ENCODE results near the gene TSPAN14.

TSPAN14 gene

GRCh38 chr10:80567292-80567691 lies 113.2 kb downstream of the TSPAN14 start:
- no peaks in the 10 kb centered on the region for H3K9me3 ChIP-seq (ENCODE audit: low read length)
- H3K4me2 ChIP-seq (ENCODE audit: low read length), result no peak overlapping the region
- H4K20me1 ChIP-seq (ENCODE audit: insufficient read depth, low read length), result no peaks in the 10 kb centered on the region
- no peaks in the 10 kb centered on the region for H3K79me2 ChIP-seq (ENCODE audit: insufficient read depth, low read length)
- H3K4me1 ChIP-seq (ENCODE audit: insufficient read depth, low read length, severe bottlenecking), result no peaks in the 10 kb centered on the region
- no peak overlapping the region for H3K9ac ChIP-seq (ENCODE audit: low read length)
- H3K27me3 ChIP-seq (ENCODE audit: insufficient read depth, low read length), result peaks cover 3% of the 10 kb centered on the region; the same call in 1 of the 2 replicates
- H3K9me2 ChIP-seq (ENCODE audit: low read depth, low read length), result no peaks in the 10 kb centered on the region
- H3F3A ChIP-seq (ENCODE audit: insufficient read depth, low read length), result no peaks in the 10 kb centered on the region
- TF ChIP-seq, protein P1, sequence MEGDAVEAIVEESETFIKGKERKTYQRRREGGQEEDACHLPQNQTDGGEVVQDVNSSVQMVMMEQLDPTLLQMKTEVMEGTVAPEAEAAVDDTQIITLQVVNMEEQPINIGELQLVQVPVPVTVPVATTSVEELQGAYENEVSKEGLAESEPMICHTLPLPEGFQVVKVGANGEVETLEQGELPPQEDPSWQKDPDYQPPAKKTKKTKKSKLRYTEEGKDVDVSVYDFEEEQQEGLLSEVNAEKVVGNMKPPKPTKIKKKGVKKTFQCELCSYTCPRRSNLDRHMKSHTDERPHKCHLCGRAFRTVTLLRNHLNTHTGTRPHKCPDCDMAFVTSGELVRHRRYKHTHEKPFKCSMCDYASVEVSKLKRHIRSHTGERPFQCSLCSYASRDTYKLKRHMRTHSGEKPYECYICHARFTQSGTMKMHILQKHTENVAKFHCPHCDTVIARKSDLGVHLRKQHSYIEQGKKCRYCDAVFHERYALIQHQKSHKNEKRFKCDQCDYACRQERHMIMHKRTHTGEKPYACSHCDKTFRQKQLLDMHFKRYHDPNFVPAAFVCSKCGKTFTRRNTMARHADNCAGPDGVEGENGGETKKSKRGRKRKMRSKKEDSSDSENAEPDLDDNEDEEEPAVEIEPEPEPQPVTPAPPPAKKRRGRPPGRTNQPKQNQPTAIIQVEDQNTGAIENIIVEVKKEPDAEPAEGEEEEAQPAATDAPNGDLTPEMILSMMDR (IDR thresholded peaks at IDR 0.05; ENCODE audit: low read length), result no peak
- no peak for TF ChIP-seq EZH2 (IDR thresholded peaks at IDR 0.05; ENCODE audit: borderline replicate concordance, low read length)
- H3K36me3 ChIP-seq (ENCODE audit: insufficient read depth, low read length), result no peaks in the 10 kb centered on the region
- H3K4me3 ChIP-seq (ENCODE audit: low read depth, low read length, poor library complexity, severe bottlenecking), result no peak overlapping the region
- H2AFZ ChIP-seq (ENCODE audit: low read length), result no peak overlapping the region
- H3K27ac ChIP-seq (ENCODE audit: low read depth, low read length, poor library complexity, severe bottlenecking), result no peak overlapping the region

DNA sequence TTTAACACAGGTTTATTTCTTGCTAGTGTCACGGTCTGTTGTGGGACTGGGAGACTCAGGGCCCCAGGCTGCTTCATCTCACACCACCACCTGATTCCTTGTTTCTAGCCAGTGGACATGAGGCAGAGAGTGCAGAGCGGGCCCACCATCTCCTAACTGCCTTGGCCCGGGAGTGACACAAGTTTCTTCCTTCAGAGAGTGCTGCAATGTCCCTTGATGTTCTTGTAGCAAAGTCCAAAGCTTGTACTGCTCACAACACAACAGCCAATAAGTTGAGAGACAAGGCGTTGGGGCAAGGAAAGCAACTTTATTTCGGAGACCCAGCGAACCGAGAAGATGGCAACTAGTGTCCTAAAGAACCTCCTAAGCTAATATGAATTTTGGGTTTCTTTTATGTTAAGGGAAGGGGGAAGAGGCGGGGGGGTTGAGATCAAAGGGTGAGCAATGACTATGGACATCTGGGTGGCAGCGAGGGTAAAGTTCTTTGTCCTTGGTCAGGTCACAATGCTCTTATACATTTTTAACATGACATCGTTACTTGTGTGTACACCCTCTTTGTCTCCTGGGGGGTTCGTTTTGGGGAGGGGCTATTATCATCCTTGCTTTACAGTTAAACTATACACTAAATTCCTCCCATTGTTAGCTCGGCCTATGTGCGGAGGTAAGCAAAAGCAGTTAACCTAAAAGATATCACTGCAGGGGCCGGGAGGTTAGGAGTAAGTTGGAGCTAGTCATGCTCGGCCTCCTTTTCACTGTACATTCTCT lies 115.2 kb downstream of the TSPAN14 start:
- Histone ChIP-seq H3K4me1 (ENCODE audit: insufficient read depth, low read length, severe bottlenecking) (no peaks in the 10 kb centered on the region), H3K9me2 (ENCODE audit: low read depth, low read length) (no peaks in the 10 kb centered on the region), H3K9ac (ENCODE audit: low read length) (no peak overlapping the region), H3K27ac (ENCODE audit: low read depth, low read length, poor library complexity, severe bottlenecking) (no peak overlapping the region), H3K36me3 (ENCODE audit: insufficient read depth, low read length) (no peaks in the 10 kb centered on the region), H3F3A (ENCODE audit: insufficient read depth, low read length) (no peaks in the 10 kb centered on the region), H3K4me3 (ENCODE audit: low read depth, low read length, poor library complexity, severe bottlenecking) (no peak overlapping the region), H3K4me2 (ENCODE audit: low read length) (no peak overlapping the region), H2AFZ (ENCODE audit: low read length) (no peak overlapping the region), H3K27me3 (ENCODE audit: insufficient read depth, low read length) (peaks cover 3% of the 10 kb centered on the region; the same call in 1 of the 2 replicates), H4K20me1 (ENCODE audit: insufficient read depth, low read length) (no peaks in the 10 kb centered on the region), H3K9me3 (ENCODE audit: low read length) (no peaks in the 10 kb centered on the region), H3K79me2 (ENCODE audit: insufficient read depth, low read length) (no peaks in the 10 kb centered on the region)
- TF ChIP-seq EZH2 (IDR thresholded peaks at IDR 0.05; ENCODE audit: borderline replicate concordance, low read length), result no peak
- TF ChIP-seq, protein P1 (IDR thresholded peaks at IDR 0.05; ENCODE audit: low read length), result no peak

DNA sequence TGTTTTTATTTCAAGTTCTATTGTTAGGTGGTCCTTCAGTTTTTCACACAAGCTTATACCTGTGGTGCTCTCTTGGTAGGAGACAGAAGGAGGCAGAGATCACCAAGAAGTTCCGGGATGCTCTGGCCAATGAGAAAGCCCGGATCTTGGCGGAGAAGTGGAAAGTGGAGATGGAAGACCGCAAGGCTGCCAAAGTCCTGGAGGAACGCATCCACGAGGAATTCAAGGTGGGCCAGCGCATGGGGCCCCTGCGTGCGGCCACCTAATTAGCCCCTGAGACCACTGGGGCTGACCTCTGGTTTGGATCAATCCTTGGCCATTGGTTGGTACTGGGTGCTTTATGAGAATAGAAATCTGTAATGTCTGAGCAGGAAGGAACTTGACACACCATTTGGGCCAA lies 117.2 kb downstream of the TSPAN14 start:
- peaks cover 3% of the 10 kb centered on the region; the same call in 1 of the 2 replicates for H3K27me3 ChIP-seq (ENCODE audit: insufficient read depth, low read length)
- no peak overlapping the region for H3K27ac ChIP-seq (ENCODE audit: low read depth, low read length, poor library complexity, severe bottlenecking)
- no peaks in the 10 kb centered on the region for H3K9me3 ChIP-seq (ENCODE audit: low read length)
- H3K4me1 ChIP-seq (ENCODE audit: insufficient read depth, low read length, severe bottlenecking), result no peaks in the 10 kb centered on the region
- H4K20me1 ChIP-seq (ENCODE audit: insufficient read depth, low read length), result no peaks in the 10 kb centered on the region
- no peaks in the 10 kb centered on the region for H3K9me2 ChIP-seq (ENCODE audit: low read depth, low read length)
- H3F3A ChIP-seq (ENCODE audit: insufficient read depth, low read length), result no peaks in the 10 kb centered on the region
- H3K4me2 ChIP-seq (ENCODE audit: low read length), result no peak overlapping the region
- no peaks in the 10 kb centered on the region for H3K36me3 ChIP-seq (ENCODE audit: insufficient read depth, low read length)
- no peak overlapping the region for H3K4me3 ChIP-seq (ENCODE audit: low read depth, low read length, poor library complexity, severe bottlenecking)
- no peaks in the 10 kb centered on the region for H3K79me2 ChIP-seq (ENCODE audit: insufficient read depth, low read length)
- H3K9ac ChIP-seq (ENCODE audit: low read length), result no peak overlapping the region
- H2AFZ ChIP-seq (ENCODE audit: low read length), result no peak overlapping the region
- TF ChIP-seq, protein P1 (IDR thresholded peaks at IDR 0.05; ENCODE audit: low read length), result no peak
- no peak for TF ChIP-seq EZH2 (IDR thresholded peaks at IDR 0.05; ENCODE audit: borderline replicate concordance, low read length)

Measured in OCI-LY1 (cell line).